LHCN-M2 (cell line): Measurements from ENCODE around the gene CCL1. TPM values are rescaled to one million over a fixed set of nuclear protein-coding genes. Genes with fewer than 3 reads are reported as not detected.

ENCODE experiments used
- total RNA-seq: library from RNA; depleted of rRNA; stranded (reverse); fragments of >200 nt; gene quantifications from 2 replicates; pipeline ENCODE4 v1.2.3, GENCODE V29; 2014; rRNA removed

Gene CCL1
- total RNA-seq, 1 experiment from 2014 or later: not detected

Other genes with a start within 250 kb of the CCL1 start
- not detected in 2 replicates for gene CCL2, start 107.9 kb downstream of the CCL1 start, total RNA-seq
- not detected in 2 replicates for gene CCL7, start 93.0 kb downstream of the CCL1 start, total RNA-seq
- gene CCL11, start 77.5 kb downstream of the CCL1 start, total RNA-seq: not detected in 2 replicates
- gene CCL8, start 43.8 kb downstream of the CCL1 start, total RNA-seq: not detected in 2 replicates
- not detected in 2 replicates for gene CCL13, start 6.8 kb downstream of the CCL1 start, total RNA-seq
- gene TMEM132E, start 216.3 kb upstream of the CCL1 start, total RNA-seq: not detected in 2 replicates